ENCODE results near the gene SLC25A17. TPM values are rescaled to one million over a fixed set of nuclear protein-coding genes. Genes with fewer than 3 reads are reported as not detected.

Gene SLC25A17
- polyA plus RNA-seq, 1 donor (not counting 4 experiments of a cell fraction or from before 2014, with no cell fraction given), result 40.0 TPM

- DNase-seq (ENCODE audit: low read depth, low spot score), result no peak
- Histone ChIP-seq H3K4me2 (ENCODE audit: control insufficient read depth, extremely low read depth, insufficient read depth, low read depth, low read length) (no peak within 1 kb of the TSS), H3K4me1 (ENCODE audit: control insufficient read depth, extremely low read depth, insufficient read depth, low read length) (peaks cover 9% of the 10 kb centered on the region), H3K79me2 (ENCODE audit: control insufficient read depth, insufficient read depth, low read length) (peaks cover 68% of the 10 kb centered on the region), H2AFZ (ENCODE audit: control insufficient read depth, low read length) (no peak within 1 kb of the TSS), H3K27ac (ENCODE audit: control insufficient read depth, insufficient read depth, low read length) (no peak within 1 kb of the TSS), H4K20me1 (ENCODE audit: control insufficient read depth, extremely low read depth, insufficient read depth, low read length) (no peaks in the 10 kb centered on the region), H3K4me3 (ENCODE audit: control insufficient read depth in 2 of 3, extremely low read depth in 1 of 3, insufficient read depth in 2 of 3, low read depth in 1 of 3, low read length in 3 of 3) (no peak within 1 kb of the TSS), H3K36me3 (ENCODE audit: control insufficient read depth in 2 of 2, extremely low read depth in 1 of 2, insufficient read depth in 2 of 2, low read length in 2 of 2) (peaks cover 4 to 9% of the 10 kb centered on the region in 2 experiments), H3K9ac (ENCODE audit: control insufficient read depth, extremely low read depth, insufficient read depth, low read length) (no peak within 1 kb of the TSS), H3K27me3 (ENCODE audit: control insufficient read depth, extremely low read depth, insufficient read depth, low read length) (no peaks in the 10 kb centered on the region), H3K9me3 (ENCODE audit: control insufficient read depth, low read depth, low read length) (no peaks in the 10 kb centered on the region), H3K9me1 (ENCODE audit: control insufficient read depth, extremely low read depth, insufficient read depth, low read length) (no peaks in the 10 kb centered on the region)
- dilution Hi-C loops (cut with MboI; ENCODE audit: extremely low pct_ligation_motif_present, low sequenced_read_pairs), result no loop called here
- no peak for FAIRE-seq
- TF ChIP-seq CTCF (optimal IDR thresholded peaks at IDR 0.05 in 1 of 3, IDR thresholded peaks at IDR 0.05 in 1 of 3, conservative IDR thresholded peaks at IDR 0.05 in 1 of 3; ENCODE audit: extremely low read depth in 1 of 3, insufficient read depth in 2 of 3, low read length in 3 of 3) (no peak), EZH2 (IDR thresholded peaks at IDR 0.05; ENCODE audit: low read length) (no peak)
Observed at GRCh38 chr22:40862013-40862412, 42.9 kb upstream of the SLC25A17 start, which contains the start of gene DNAJB7. Gene DNAJB7 (minus strand): TSS chr22:40862113. CDS start chr22:40861994, 119 bp downstream.

GRCh38 chr22:40857309-40857855 lies 38.2 kb upstream of the SLC25A17 start:
- FAIRE-seq (no peak), DNase-seq (ENCODE audit: low read depth, low spot score) (no peak)
- H3K4me3 ChIP-seq (ENCODE audit: control insufficient read depth in 2 of 3, extremely low read depth in 1 of 3, insufficient read depth in 2 of 3, low read depth in 1 of 3, low read length in 3 of 3), result peak overlapping the region; percentile 89 to 99 (median 95)
- peak overlapping the region; percentile 98 for H3K27ac ChIP-seq (ENCODE audit: control insufficient read depth, insufficient read depth, low read length)
- H3K9ac ChIP-seq (ENCODE audit: control insufficient read depth, extremely low read depth, insufficient read depth, low read length), result peak overlapping the region; percentile 97
- H3K27me3 ChIP-seq (ENCODE audit: control insufficient read depth, extremely low read depth, insufficient read depth, low read length), result no peaks in the 10 kb centered on the region
- peaks cover 4 to 7% of the 10 kb centered on the region in 2 experiments for H3K36me3 ChIP-seq (ENCODE audit: control insufficient read depth in 2 of 2, extremely low read depth in 1 of 2, insufficient read depth in 2 of 2, low read length in 2 of 2)
- H4K20me1 ChIP-seq (ENCODE audit: control insufficient read depth, extremely low read depth, insufficient read depth, low read length), result no peaks in the 10 kb centered on the region
- H2AFZ ChIP-seq (ENCODE audit: control insufficient read depth, low read length), result peak overlapping the region; percentile 93
- H3K4me2 ChIP-seq (ENCODE audit: control insufficient read depth, extremely low read depth, insufficient read depth, low read depth, low read length), result peak overlapping the region; percentile 92
- dilution Hi-C loops (cut with MboI; ENCODE audit: extremely low pct_ligation_motif_present, low sequenced_read_pairs), result no loop called here
- H3K4me1 ChIP-seq (ENCODE audit: control insufficient read depth, extremely low read depth, insufficient read depth, low read length), result peaks cover 27% of the 10 kb centered on the region
- H3K9me3 ChIP-seq (ENCODE audit: control insufficient read depth, low read depth, low read length), result no peaks in the 10 kb centered on the region
- H3K79me2 ChIP-seq (ENCODE audit: control insufficient read depth, insufficient read depth, low read length), result peaks cover 92% of the 10 kb centered on the region
- TF ChIP-seq EZH2 (IDR thresholded peaks at IDR 0.05; ENCODE audit: low read length) (no peak), CTCF (optimal IDR thresholded peaks at IDR 0.05 in 1 of 3, IDR thresholded peaks at IDR 0.05 in 1 of 3, conservative IDR thresholded peaks at IDR 0.05 in 1 of 3; ENCODE audit: extremely low read depth in 1 of 3, insufficient read depth in 2 of 3, low read length in 3 of 3) (no peak)
- no peaks in the 10 kb centered on the region for H3K9me1 ChIP-seq (ENCODE audit: control insufficient read depth, extremely low read depth, insufficient read depth, low read length)
